HEK293 (cell line): ENCODE measurements around the gene CD244.
"Not testable (repeated sequence)": the region's sequence is repeated elsewhere in the genome, so short reads cannot be mapped to it uniquely, and the experiment has no call there.

Experiments
- CTCF ChIA-PET: fragments of 350-600 bp; formaldehyde crosslinking; extraction: SDS; loops from one replicate; lab custom pipeline; 2021; ENCODE audit warnings: antibody characterized with exemption; lab: Yijun Ruan, JAX
- POLR2A ChIA-PET: fragments of 300-600 bp; formaldehyde crosslinking; extraction: SDS; loops from one replicate; lab custom pipeline; 2020; ENCODE audit warnings: antibody characterized with exemption, inconsistent platforms; lab: Yijun Ruan, JAX
- H3K27ac ChIP-seq: fragments of 200-500 bp; sonication (Bioruptor generic); 2 replicates; pipeline ENCODE4 v1.5.1; 2014; ENCODE audit warnings: low read depth, low read length, control low read depth, inconsistent platforms; ENCODE audit errors: extremely low read depth
- H3K36me3 ChIP-seq, 2 experiments: fragments of 200-500 bp in 1 of 2; sonication (Bioruptor generic) in 1 of 2; 1 replicate in 1 of 2; 2 replicates in 1 of 2; pipeline ENCODE4 v1.5.1; 2014 to 2017; ENCODE audit warnings: inconsistent platforms in 2 of 2, low read length in 2 of 2; ENCODE audit not compliant: control insufficient read depth in 2 of 2, insufficient read depth in 1 of 2
- H3K4me1 ChIP-seq: fragments of 200-500 bp; sonication (Bioruptor generic); 2 replicates; pipeline ENCODE4 v1.5.1; 2014; ENCODE audit warnings: mild to moderate bottlenecking, low read length, inconsistent platforms; ENCODE audit not compliant: control insufficient read depth, insufficient read depth
- H3K4me3 ChIP-seq: 2 replicates; pipeline ENCODE4 v1.5.1; 2011; ENCODE audit warnings: low read depth, mild to moderate bottlenecking, control low read depth, low read length, moderate library complexity
- H3K9me3 ChIP-seq: fragments of 200-500 bp; sonication (Bioruptor generic); 2 replicates; pipeline ENCODE4 v1.5.1; 2014; ENCODE audit warnings: low read depth, low read length, inconsistent platforms; ENCODE audit not compliant: control insufficient read depth, insufficient read depth
- HOXC10 ChIP-seq: sonication (generic); formaldehyde crosslinking; IDR thresholded peaks from 2 replicates; pipeline ENCODE4 v1.8.1; 2023; ENCODE audit warnings: mild to moderate bottlenecking, missing genetic modification reagents
- IKZF3 ChIP-seq: fragments of 450-650 bp; IDR thresholded peaks from 2 replicates; pipeline ENCODE4 v1.5.0; 2018; ENCODE audit warnings: missing biosample characterization, mild to moderate bottlenecking, missing genetic modification characterization, moderate library complexity
- RBAK ChIP-seq: fragments of 450-650 bp; formaldehyde crosslinking; IDR thresholded peaks from 2 replicates; pipeline ENCODE4 v1.5.1; 2016; ENCODE audit warnings: missing biosample characterization, missing genetic modification characterization
- REPIN1 ChIP-seq: fragments of 450-650 bp; formaldehyde crosslinking; IDR thresholded peaks from 2 replicates; pipeline ENCODE4 v1.5.1; 2017; ENCODE audit warnings: missing biosample characterization, missing genetic modification characterization, low read depth
- ZBTB48 ChIP-seq: fragments of 450-650 bp; formaldehyde crosslinking; IDR thresholded peaks from 2 replicates; pipeline ENCODE4 v1.5.1; 2016; ENCODE audit warnings: missing biosample characterization, missing genetic modification characterization
- ZBTB8A ChIP-seq: fragments of 450-650 bp; formaldehyde crosslinking; IDR thresholded peaks from 2 replicates; pipeline ENCODE4 v1.5.1; 2016; ENCODE audit warnings: missing biosample characterization, missing genetic modification characterization
- ZNF133 ChIP-seq: fragments of 450-650 bp; formaldehyde crosslinking; IDR thresholded peaks from 2 replicates; pipeline ENCODE4 v1.5.1; 2016; ENCODE audit warnings: missing biosample characterization, missing genetic modification characterization
- ZNF146 ChIP-seq: fragments of 450-650 bp; formaldehyde crosslinking; IDR thresholded peaks from 2 replicates; pipeline ENCODE4 v1.5.1; 2016; ENCODE audit warnings: missing biosample characterization, missing genetic modification characterization
- ZNF37A ChIP-seq: fragments of 450-650 bp; IDR thresholded peaks from 2 replicates; pipeline ENCODE4 v1.5.1; 2018; ENCODE audit warnings: missing biosample characterization, missing genetic modification characterization
- ZNF404 ChIP-seq: fragments of 450-650 bp; formaldehyde crosslinking; IDR thresholded peaks from 2 replicates; pipeline ENCODE4 v1.5.1; 2017; ENCODE audit warnings: missing biosample characterization, missing genetic modification characterization
- ZNF530 ChIP-seq: fragments of 450-650 bp; formaldehyde crosslinking; IDR thresholded peaks from 2 replicates; pipeline ENCODE4 v1.5.1; 2016; ENCODE audit warnings: low read depth, missing biosample characterization, missing genetic modification characterization
- ZNF596 ChIP-seq: fragments of 450-650 bp; IDR thresholded peaks from 2 replicates; pipeline ENCODE4 v1.5.0; 2018; ENCODE audit warnings: missing biosample characterization, mild to moderate bottlenecking, missing genetic modification characterization, moderate library complexity
- ZNF600 ChIP-seq: fragments of 450-650 bp; formaldehyde crosslinking; IDR thresholded peaks from 2 replicates; pipeline ENCODE4 v1.5.1; 2016; ENCODE audit warnings: missing biosample characterization, missing genetic modification characterization
- ZNF623 ChIP-seq: fragments of 450-650 bp; formaldehyde crosslinking; IDR thresholded peaks from 2 replicates; pipeline ENCODE4 v1.5.1; 2016; ENCODE audit warnings: missing biosample characterization, missing genetic modification characterization
- ZNF707 ChIP-seq: fragments of 450-650 bp; formaldehyde crosslinking; IDR thresholded peaks from 2 replicates; pipeline ENCODE4 v1.5.1; 2016; ENCODE audit warnings: missing biosample characterization, missing genetic modification characterization
- ZXDB ChIP-seq: fragments of 450-650 bp; formaldehyde crosslinking; IDR thresholded peaks from 2 replicates; pipeline ENCODE4 v1.5.1; 2016; ENCODE audit warnings: missing biosample characterization, missing genetic modification characterization
- TF ChIP-seq, protein P1 (sequence below): fragments of 450-650 bp; formaldehyde crosslinking; IDR thresholded peaks from 2 replicates; pipeline ENCODE4 v1.5.1; 2016; ENCODE audit warnings: missing biosample characterization, missing genetic modification characterization
- TF ChIP-seq, protein P2 (sequence below): fragments of 450-650 bp; formaldehyde crosslinking; IDR thresholded peaks from 2 replicates; pipeline ENCODE4 v1.5.1; 2016; ENCODE audit warnings: missing biosample characterization, missing genetic modification characterization
- TF ChIP-seq, protein P3 (sequence below): IDR thresholded peaks from 2 replicates; pipeline ENCODE4 v1.6.1; 2011; ENCODE audit warnings: mild to moderate bottlenecking, low read depth, low read length, borderline replicate concordance
- TF ChIP-seq, protein P4 (sequence below): sonication (generic); formaldehyde crosslinking; IDR thresholded peaks from 2 replicates; pipeline ENCODE4 v1.8.1; 2022; ENCODE audit warnings: mild to moderate bottlenecking, moderate library complexity, missing genetic modification reagents

Gene CD244

DNA sequence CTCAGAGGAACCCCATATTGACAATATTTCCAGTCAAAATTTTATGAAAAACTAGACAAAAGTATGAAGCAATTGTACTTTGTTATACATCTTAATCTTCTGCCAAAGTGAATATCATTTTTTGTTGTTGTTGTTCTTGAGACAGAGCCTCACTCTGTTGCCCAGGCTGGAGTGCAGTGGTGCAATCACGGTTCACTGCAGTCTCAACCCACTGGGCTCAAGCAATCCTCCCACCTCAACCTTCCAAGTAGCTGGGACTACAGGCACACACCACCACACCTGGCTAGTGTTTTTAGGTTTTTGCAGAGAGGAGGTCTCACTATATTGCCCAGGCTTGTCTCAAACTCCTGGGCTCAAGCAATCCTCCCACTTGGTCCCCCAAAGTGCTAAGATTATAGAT is 39.6 kb upstream of the CD244 start:
- H3K9me3 ChIP-seq, POLR2A ChIA-PET, H3K4me3 ChIP-seq, CTCF ChIA-PET, H3K4me1 ChIP-seq, H3K27ac ChIP-seq, H3K36me3 ChIP-seq: not testable (repeated sequence)

DNA sequence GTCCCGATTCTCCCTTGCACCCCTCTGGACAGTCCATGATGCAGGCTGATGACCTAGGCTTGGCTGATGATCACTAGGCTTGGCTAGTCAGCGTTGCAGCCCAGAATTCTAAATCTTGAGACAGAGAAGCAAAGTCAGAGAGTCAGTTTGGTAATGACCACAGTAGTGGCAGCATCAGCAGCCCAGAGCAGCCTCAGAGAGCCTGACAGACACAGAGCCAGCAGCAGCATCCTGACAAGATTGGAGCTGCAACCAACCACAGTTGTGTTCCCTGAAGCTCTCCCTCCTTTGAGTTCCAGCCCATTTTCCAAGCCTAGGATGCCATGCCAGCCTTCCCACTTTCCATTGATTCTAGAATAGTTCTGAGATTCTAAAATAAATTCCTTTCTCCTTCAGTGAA is 39.1 kb upstream of the CD244 start:
- Histone ChIP-seq H3K36me3 (no peaks in the 10 kb centered on the region), H3K9me3 (no peaks in the 10 kb centered on the region), H3K27ac (no peak overlapping the region)
- POLR2A ChIA-PET = no interaction called here
- TF ChIP-seq ZNF596 (0 out of 2 replicates have a peak, but pooled peaks have one; percentile 24), ZNF707 (no peak)
- TF ChIP-seq, protein P1, sequence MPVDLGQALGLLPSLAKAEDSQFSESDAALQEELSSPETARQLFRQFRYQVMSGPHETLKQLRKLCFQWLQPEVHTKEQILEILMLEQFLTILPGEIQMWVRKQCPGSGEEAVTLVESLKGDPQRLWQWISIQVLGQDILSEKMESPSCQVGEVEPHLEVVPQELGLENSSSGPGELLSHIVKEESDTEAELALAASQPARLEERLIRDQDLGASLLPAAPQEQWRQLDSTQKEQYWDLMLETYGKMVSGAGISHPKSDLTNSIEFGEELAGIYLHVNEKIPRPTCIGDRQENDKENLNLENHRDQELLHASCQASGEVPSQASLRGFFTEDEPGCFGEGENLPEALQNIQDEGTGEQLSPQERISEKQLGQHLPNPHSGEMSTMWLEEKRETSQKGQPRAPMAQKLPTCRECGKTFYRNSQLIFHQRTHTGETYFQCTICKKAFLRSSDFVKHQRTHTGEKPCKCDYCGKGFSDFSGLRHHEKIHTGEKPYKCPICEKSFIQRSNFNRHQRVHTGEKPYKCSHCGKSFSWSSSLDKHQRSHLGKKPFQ (tag by site-specific recombination) = no peak
- TF ChIP-seq, all 188 proteins: peak for 1
- CTCF ChIA-PET = no interaction called here
- Histone ChIP-seq H3K4me1 (no peaks in the 10 kb centered on the region), H3K4me3 (no peak overlapping the region)

DNA sequence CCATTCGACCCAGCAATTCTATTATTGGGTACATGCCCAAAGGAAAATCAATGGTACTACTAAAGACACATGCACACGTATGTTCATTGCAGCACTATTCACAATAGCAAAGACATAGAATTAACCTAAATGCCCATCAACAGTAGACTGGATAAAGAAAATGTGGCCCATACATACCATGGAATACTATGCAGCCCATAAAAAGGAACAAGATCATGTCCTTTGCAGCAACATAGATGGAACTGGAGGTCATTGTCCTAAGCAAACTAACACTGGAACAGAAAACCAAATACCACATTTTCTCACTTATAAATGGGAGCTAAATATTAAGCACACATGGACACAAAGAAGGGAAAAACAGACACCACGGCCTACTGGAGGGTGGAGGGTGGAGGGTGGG is 38.0 kb upstream of the CD244 start:
- H3K36me3 ChIP-seq, H3K4me1 ChIP-seq, CTCF ChIA-PET, H3K27ac ChIP-seq: not testable (repeated sequence)
- TF ChIP-seq, protein P2, sequence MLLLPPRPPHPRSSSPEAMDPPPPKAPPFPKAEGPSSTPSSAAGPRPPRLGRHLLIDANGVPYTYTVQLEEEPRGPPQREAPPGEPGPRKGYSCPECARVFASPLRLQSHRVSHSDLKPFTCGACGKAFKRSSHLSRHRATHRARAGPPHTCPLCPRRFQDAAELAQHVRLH (tag by site-specific recombination) = 0 out of 2 replicates have a peak, but pooled peaks have one; percentile 39
- TF ChIP-seq ZNF146 (tag by site-specific recombination) = peak; percentile 55
- TF ChIP-seq, all 188 proteins: peak for 2; not testable (repeated sequence) for 186
- POLR2A ChIA-PET, H3K9me3 ChIP-seq, H3K4me3 ChIP-seq: not testable (repeated sequence)

DNA sequence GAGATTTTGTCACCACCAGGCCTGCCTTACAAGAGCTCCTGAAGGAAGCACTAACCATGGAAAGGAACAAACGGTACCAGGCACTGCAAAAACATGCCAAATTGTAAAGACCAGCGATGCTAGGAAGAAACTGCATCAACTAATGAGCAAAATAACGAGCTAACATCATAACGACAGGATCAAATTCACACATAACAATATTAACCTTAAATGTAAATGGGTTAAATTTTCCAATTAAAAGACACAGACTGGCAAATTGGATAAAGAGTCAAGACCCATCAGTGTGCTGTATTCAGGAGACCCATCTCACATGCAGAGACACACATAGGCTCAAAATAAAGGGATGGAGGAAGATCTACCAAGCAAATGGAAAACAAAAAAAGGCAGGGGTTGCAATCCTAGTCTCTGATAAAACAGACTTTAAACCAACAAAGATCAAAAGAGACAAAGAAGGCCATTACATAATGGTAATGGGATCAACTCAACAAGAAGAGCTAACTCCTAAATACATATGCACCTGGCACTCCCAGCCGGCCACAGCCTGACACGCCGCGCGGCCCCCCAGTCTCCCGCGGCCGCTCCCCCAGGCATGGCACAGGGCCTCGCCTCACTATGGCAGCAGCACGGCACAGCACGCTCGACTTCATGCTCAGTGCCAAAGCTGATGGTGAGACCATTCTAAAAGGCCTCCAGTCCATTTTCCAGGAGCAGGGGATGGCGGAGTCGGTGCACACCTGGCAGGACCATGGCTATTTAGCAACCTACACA is 31.9 kb upstream of the CD244 start:
- CTCF ChIA-PET, H3K4me1 ChIP-seq, H3K36me3 ChIP-seq, H3K27ac ChIP-seq, H3K4me3 ChIP-seq, H3K9me3 ChIP-seq, POLR2A ChIA-PET: not testable (repeated sequence)

DNA sequence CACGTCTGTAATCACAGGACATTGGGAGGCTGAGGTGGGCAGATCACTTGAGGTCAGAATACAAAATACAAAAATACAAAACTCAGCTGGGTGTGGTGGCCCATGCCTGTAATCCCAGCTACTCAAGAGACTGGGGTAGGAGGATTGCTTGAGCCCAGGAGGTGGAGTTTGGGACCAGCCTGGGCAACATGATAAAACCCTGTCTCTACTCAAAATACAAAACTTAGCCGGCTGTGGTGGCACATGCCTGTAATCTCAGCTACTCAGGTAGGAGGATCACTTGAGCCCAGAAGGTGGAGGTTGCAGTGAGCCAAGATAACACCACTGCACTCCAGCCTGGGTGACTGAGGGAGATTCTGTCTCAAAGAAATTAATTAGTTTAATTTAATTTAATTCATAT is 28.8 kb upstream of the CD244 start:
- POLR2A ChIA-PET = no interaction called here
- CTCF ChIA-PET = interaction anchor here (0.9 kb wide), 1 partner anchor 61 kb away, joined by 3 read pairs; no protein-coding TSS in a partner anchor
- no peaks in the 10 kb centered on the region for H3K9me3 ChIP-seq
- no peak overlapping the region for H3K27ac ChIP-seq
- TF ChIP-seq HOXC10 (CRISPR knock-in tag) = no peak
- no peak for TF ChIP-seq IKZF3 (tag by site-specific recombination)
- TF ChIP-seq, protein P3, sequence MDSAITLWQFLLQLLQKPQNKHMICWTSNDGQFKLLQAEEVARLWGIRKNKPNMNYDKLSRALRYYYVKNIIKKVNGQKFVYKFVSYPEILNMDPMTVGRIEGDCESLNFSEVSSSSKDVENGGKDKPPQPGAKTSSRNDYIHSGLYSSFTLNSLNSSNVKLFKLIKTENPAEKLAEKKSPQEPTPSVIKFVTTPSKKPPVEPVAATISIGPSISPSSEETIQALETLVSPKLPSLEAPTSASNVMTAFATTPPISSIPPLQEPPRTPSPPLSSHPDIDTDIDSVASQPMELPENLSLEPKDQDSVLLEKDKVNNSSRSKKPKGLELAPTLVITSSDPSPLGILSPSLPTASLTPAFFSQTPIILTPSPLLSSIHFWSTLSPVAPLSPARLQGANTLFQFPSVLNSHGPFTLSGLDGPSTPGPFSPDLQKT = no peak
- no peak for TF ChIP-seq ZBTB8A (tag by site-specific recombination)
- TF ChIP-seq ZNF530 = no peak
- no peak for TF ChIP-seq ZNF37A (tag by site-specific recombination)
- TF ChIP-seq ZNF623 = no peak
- no peak for TF ChIP-seq ZXDB
- no peak for TF ChIP-seq ZNF707
- no peak for TF ChIP-seq ZNF600 (tag by site-specific recombination)
- TF ChIP-seq ZNF404 (tag by site-specific recombination) = no peak
- no peak for TF ChIP-seq REPIN1
- TF ChIP-seq, protein P4, sequence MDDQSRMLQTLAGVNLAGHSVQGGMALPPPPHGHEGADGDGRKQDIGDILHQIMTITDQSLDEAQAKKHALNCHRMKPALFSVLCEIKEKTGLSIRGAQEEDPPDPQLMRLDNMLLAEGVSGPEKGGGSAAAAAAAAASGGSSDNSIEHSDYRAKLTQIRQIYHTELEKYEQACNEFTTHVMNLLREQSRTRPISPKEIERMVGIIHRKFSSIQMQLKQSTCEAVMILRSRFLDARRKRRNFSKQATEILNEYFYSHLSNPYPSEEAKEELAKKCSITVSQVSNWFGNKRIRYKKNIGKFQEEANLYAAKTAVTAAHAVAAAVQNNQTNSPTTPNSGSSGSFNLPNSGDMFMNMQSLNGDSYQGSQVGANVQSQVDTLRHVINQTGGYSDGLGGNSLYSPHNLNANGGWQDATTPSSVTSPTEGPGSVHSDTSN (CRISPR knock-in tag) = no peak
- no peak for TF ChIP-seq ZBTB48 (tag by site-specific recombination)
- no peak for TF ChIP-seq ZNF133 (tag by site-specific recombination)
- TF ChIP-seq RBAK (tag by site-specific recombination) = no peak
- no peaks in the 10 kb centered on the region for H3K4me1 ChIP-seq
- H3K4me3 ChIP-seq = no peak overlapping the region
- no peaks in the 10 kb centered on the region for H3K36me3 ChIP-seq
